Renal pelvis (tissue), 3 donors: ENCODE data around the gene TTBK1. TPM values are rescaled to one million over a fixed set of nuclear protein-coding genes. Genes with fewer than 3 reads are reported as not detected.

Experiments used
- polyA plus RNA-seq, 3 donors: library from polyadenylated mRNA; unstranded; fragments of 120-200 nt; gene quantifications; one replicate each; pipeline ENCODE4 v1.2.1, GENCODE V29; 2013; ENCODE audit not compliant: insufficient read length in 3 of 3

Gene TTBK1
- polyA plus RNA-seq, 3 donors = 0.36 to 0.47 (median 0.43) TPM

Other genes starting within 250 kb of the TTBK1 start
- 100 to 1,000 TPM in 1 of 3 donors, 10 to 100 TPM in 2; 82.2 to 103 (median 85.9) TPM for gene MEA1, start 229.5 kb upstream of the TTBK1 start, polyA plus RNA-seq
- gene KLHDC3, start 229.2 kb upstream of the TTBK1 start, polyA plus RNA-seq = 100 to 1,000 TPM in 2 of 3 donors, 10 to 100 TPM in 1; 95.6 to 106 (median 106) TPM
- 10 to 100 TPM; 54.1 to 59.7 (median 56.8) TPM for gene RRP36, start 221.9 kb upstream of the TTBK1 start, polyA plus RNA-seq
- gene CUL7, start 189.6 kb upstream of the TTBK1 start, polyA plus RNA-seq = 10 to 100 TPM; 55.9 to 62.2 (median 59.2) TPM
- gene MRPL2, start 184.0 kb upstream of the TTBK1 start, polyA plus RNA-seq = 10 to 100 TPM; 65.2 to 69.9 (median 69.9) TPM
- 10 to 100 TPM; 58.0 to 82.5 (median 78.5) TPM for gene KLC4, start 183.8 kb upstream of the TTBK1 start, polyA plus RNA-seq
- 100 to 1,000 TPM; 229 to 267 (median 251) TPM for gene PTK7, start 167.2 kb upstream of the TTBK1 start, polyA plus RNA-seq
- gene SRF, start 72.2 kb upstream of the TTBK1 start, polyA plus RNA-seq = 10 to 100 TPM; 29.0 to 34.7 (median 32.5) TPM
- 10 to 100 TPM; 34.3 to 52.2 (median 47.5) TPM for gene CUL9, start 61.3 kb upstream of the TTBK1 start, polyA plus RNA-seq
- 100 to 1,000 TPM in 1 of 3 donors, 10 to 100 TPM in 2; 65.6 to 104 (median 99.8) TPM for gene DNPH1, start 14.0 kb upstream of the TTBK1 start, polyA plus RNA-seq
- gene SLC22A7, start 54.8 kb downstream of the TTBK1 start, polyA plus RNA-seq = under 1 TPM; 0.84 to 0.90 (median 0.86) TPM
- gene CRIP3, start 65.3 kb downstream of the TTBK1 start, polyA plus RNA-seq = 1 to 10 TPM; 3.8 to 8.3 (median 8.1) TPM
- 10 to 100 TPM; 25.9 to 38.8 (median 32.9) TPM for gene ZNF318, start 126.2 kb downstream of the TTBK1 start, polyA plus RNA-seq
- gene ABCC10, start 184.1 kb downstream of the TTBK1 start, polyA plus RNA-seq = 10 to 100 TPM; 22.9 to 30.4 (median 28.9) TPM
- gene DLK2, start 212.1 kb downstream of the TTBK1 start, polyA plus RNA-seq = 1 to 10 TPM; 1.5 to 1.6 (median 1.6) TPM
- gene TJAP1, start 234.1 kb downstream of the TTBK1 start, polyA plus RNA-seq = 10 to 100 TPM; 35.1 to 46.0 (median 45.1) TPM